HEK293 (cell line): ENCODE measurements around the gene RBM19.

Experiments used
- KLF1 ChIP-seq: fragments of 450-650 bp; formaldehyde crosslinking; IDR thresholded peaks from 2 replicates; pipeline ENCODE4 v1.5.1; 2016; ENCODE audit warnings: missing biosample characterization, missing genetic modification characterization
- KLF7 ChIP-seq: fragments of 450-650 bp; formaldehyde crosslinking; IDR thresholded peaks from 2 replicates; pipeline ENCODE4 v1.5.1; 2016; ENCODE audit warnings: missing biosample characterization, missing genetic modification characterization, borderline replicate concordance
- TCF7L2 ChIP-seq: IDR thresholded peaks from 2 replicates; pipeline ENCODE4 v1.6.1; 2011; ENCODE audit warnings: low read depth, mild to moderate bottlenecking, inconsistent platforms, low read length, moderate library complexity, borderline replicate concordance
- ZBTB1 ChIP-seq: fragments of 450-650 bp; formaldehyde crosslinking; IDR thresholded peaks from 2 replicates; pipeline ENCODE4 v1.5.1; 2016; ENCODE audit warnings: missing biosample characterization, missing genetic modification characterization
- ZFP37 ChIP-seq: fragments of 450-650 bp; formaldehyde crosslinking; IDR thresholded peaks from 2 replicates; pipeline ENCODE4 v1.5.1; 2016; ENCODE audit warnings: missing biosample characterization, missing genetic modification characterization
- ZNF223 ChIP-seq: fragments of 450-650 bp; formaldehyde crosslinking; IDR thresholded peaks from 2 replicates; pipeline ENCODE4 v1.5.1; 2016; ENCODE audit warnings: missing biosample characterization, missing genetic modification characterization
- ZNF311 ChIP-seq: fragments of 450-650 bp; formaldehyde crosslinking; IDR thresholded peaks from 2 replicates; pipeline ENCODE4 v1.5.1; 2017; ENCODE audit warnings: missing biosample characterization, missing genetic modification characterization, borderline replicate concordance
- ZNF335 ChIP-seq: fragments of 450-650 bp; formaldehyde crosslinking; conservative IDR thresholded peaks from 2 replicates; pipeline ENCODE4 v1.5.1; 2016; ENCODE audit warnings: missing biosample characterization, missing genetic modification characterization
- ZNF555 ChIP-seq: fragments of 450-650 bp; formaldehyde crosslinking; conservative IDR thresholded peaks from 2 replicates; pipeline ENCODE4 v1.5.1; 2017; ENCODE audit warnings: missing biosample characterization, mild to moderate bottlenecking, missing genetic modification characterization, inconsistent platforms
- ZNF560 ChIP-seq: fragments of 450-650 bp; formaldehyde crosslinking; IDR thresholded peaks from 2 replicates; pipeline ENCODE4 v1.5.1; 2017; ENCODE audit warnings: missing biosample characterization, missing genetic modification characterization, borderline replicate concordance
- ZNF561 ChIP-seq: fragments of 450-650 bp; IDR thresholded peaks from 2 replicates; pipeline ENCODE4 v1.5.1; 2018; ENCODE audit warnings: missing biosample characterization, missing genetic modification characterization, borderline replicate concordance
- TF ChIP-seq, protein P1 (sequence below): fragments of 450-650 bp; formaldehyde crosslinking; IDR thresholded peaks from 2 replicates; pipeline ENCODE4 v1.5.1; 2016; ENCODE audit warnings: missing biosample characterization, missing genetic modification characterization
- TF ChIP-seq, protein P2 (sequence below): fragments of 450-650 bp; formaldehyde crosslinking; IDR thresholded peaks from 2 replicates; pipeline ENCODE4 v1.5.1; 2016; ENCODE audit warnings: missing biosample characterization, missing genetic modification characterization
- TF ChIP-seq, protein P3 (sequence below): fragments of 450-650 bp; formaldehyde crosslinking; IDR thresholded peaks from 2 replicates; pipeline ENCODE4 v1.5.1; 2016; ENCODE audit warnings: missing biosample characterization, missing genetic modification characterization

DNA sequence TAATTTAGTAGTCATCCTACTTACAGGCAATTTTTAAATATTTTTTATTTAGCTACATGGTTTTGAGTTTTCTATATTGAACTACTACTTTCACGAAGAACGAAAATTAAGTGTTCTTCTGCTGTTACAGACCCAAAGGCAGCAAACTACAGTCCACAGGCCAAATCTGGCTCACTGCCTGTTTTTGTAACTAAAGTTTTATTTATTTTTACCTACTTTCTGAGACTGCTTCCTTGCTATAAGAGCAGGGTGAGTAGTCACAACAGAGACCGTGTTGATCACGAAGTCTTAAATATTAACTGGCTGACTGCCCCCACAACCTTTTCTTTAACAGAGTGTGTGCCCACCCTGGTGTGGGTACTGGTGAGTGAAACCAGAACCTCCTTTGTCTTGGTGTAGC is 11.6 kb downstream of the RBM19 start:
- TF ChIP-seq, protein P1, sequence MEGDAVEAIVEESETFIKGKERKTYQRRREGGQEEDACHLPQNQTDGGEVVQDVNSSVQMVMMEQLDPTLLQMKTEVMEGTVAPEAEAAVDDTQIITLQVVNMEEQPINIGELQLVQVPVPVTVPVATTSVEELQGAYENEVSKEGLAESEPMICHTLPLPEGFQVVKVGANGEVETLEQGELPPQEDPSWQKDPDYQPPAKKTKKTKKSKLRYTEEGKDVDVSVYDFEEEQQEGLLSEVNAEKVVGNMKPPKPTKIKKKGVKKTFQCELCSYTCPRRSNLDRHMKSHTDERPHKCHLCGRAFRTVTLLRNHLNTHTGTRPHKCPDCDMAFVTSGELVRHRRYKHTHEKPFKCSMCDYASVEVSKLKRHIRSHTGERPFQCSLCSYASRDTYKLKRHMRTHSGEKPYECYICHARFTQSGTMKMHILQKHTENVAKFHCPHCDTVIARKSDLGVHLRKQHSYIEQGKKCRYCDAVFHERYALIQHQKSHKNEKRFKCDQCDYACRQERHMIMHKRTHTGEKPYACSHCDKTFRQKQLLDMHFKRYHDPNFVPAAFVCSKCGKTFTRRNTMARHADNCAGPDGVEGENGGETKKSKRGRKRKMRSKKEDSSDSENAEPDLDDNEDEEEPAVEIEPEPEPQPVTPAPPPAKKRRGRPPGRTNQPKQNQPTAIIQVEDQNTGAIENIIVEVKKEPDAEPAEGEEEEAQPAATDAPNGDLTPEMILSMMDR (tag by site-specific recombination): no peak
- TF ChIP-seq TCF7L2 (no peak), ZNF555 (no peak), ZNF335 (tag by site-specific recombination) (no peak), ZBTB1 (tag by site-specific recombination) (no peak), ZFP37 (tag by site-specific recombination) (no peak), ZNF560 (tag by site-specific recombination) (no peak), ZNF311 (tag by site-specific recombination) (no peak), ZNF561 (tag by site-specific recombination) (no peak), KLF1 (tag by site-specific recombination) (no peak), KLF7 (tag by site-specific recombination) (no peak), ZNF223 (tag by site-specific recombination) (no peak)
- TF ChIP-seq, protein P2, sequence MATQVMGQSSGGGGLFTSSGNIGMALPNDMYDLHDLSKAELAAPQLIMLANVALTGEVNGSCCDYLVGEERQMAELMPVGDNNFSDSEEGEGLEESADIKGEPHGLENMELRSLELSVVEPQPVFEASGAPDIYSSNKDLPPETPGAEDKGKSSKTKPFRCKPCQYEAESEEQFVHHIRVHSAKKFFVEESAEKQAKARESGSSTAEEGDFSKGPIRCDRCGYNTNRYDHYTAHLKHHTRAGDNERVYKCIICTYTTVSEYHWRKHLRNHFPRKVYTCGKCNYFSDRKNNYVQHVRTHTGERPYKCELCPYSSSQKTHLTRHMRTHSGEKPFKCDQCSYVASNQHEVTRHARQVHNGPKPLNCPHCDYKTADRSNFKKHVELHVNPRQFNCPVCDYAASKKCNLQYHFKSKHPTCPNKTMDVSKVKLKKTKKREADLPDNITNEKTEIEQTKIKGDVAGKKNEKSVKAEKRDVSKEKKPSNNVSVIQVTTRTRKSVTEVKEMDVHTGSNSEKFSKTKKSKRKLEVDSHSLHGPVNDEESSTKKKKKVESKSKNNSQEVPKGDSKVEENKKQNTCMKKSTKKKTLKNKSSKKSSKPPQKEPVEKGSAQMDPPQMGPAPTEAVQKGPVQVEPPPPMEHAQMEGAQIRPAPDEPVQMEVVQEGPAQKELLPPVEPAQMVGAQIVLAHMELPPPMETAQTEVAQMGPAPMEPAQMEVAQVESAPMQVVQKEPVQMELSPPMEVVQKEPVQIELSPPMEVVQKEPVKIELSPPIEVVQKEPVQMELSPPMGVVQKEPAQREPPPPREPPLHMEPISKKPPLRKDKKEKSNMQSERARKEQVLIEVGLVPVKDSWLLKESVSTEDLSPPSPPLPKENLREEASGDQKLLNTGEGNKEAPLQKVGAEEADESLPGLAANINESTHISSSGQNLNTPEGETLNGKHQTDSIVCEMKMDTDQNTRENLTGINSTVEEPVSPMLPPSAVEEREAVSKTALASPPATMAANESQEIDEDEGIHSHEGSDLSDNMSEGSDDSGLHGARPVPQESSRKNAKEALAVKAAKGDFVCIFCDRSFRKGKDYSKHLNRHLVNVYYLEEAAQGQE (tag by site-specific recombination): no peak
- TF ChIP-seq, protein P3, sequence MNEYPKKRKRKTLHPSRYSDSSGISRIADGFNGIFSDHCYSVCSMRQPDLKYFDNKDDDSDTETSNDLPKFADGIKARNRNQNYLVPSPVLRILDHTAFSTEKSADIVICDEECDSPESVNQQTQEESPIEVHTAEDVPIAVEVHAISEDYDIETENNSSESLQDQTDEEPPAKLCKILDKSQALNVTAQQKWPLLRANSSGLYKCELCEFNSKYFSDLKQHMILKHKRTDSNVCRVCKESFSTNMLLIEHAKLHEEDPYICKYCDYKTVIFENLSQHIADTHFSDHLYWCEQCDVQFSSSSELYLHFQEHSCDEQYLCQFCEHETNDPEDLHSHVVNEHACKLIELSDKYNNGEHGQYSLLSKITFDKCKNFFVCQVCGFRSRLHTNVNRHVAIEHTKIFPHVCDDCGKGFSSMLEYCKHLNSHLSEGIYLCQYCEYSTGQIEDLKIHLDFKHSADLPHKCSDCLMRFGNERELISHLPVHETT (tag by site-specific recombination): no peak
